SU-DHL-6 (cell line): ENCODE results near the gene ACVR1.

Experiments used
- H2AFZ ChIP-seq: fragments of 200-600 bp; sonication (generic); 2 replicates; pipeline ENCODE4 v1.6.1; 2014; ENCODE audit warnings: low read depth, mild to moderate bottlenecking, moderate library complexity, mixed read lengths, antibody characterized with exemption, low read length; ENCODE audit not compliant: severe bottlenecking
- H3F3A ChIP-seq: fragments of 200-600 bp; shearing (Covaris generic); 2 replicates; pipeline ENCODE4 v1.6.0; 2016; ENCODE audit warnings: antibody characterized with exemption, mild to moderate bottlenecking; ENCODE audit not compliant: insufficient read depth
- H3K27ac ChIP-seq: fragments of 200-600 bp; sonication (generic); 2 replicates; pipeline ENCODE4 v1.5.1; 2016; ENCODE audit warnings: low read depth, mild to moderate bottlenecking, low read length, moderate library complexity, mixed read lengths
- H3K27me3 ChIP-seq: fragments of 200-600 bp; sonication (generic), shearing (Covaris generic); 2 replicates; pipeline ENCODE4 v1.6.0; 2014; ENCODE audit warnings: mild to moderate bottlenecking, low read length
- H3K36me3 ChIP-seq: fragments of 200-600 bp; sonication (generic); 2 replicates; pipeline ENCODE4 v1.6.1; 2014; ENCODE audit warnings: mild to moderate bottlenecking, low read length, mixed read lengths
- H3K4me2 ChIP-seq: fragments of 300-600, 200-600 bp; shearing (Covaris generic), sonication (generic); 2 replicates; pipeline ENCODE4 v1.6.0; 2014; ENCODE audit warnings: low read length, low read depth, mild to moderate bottlenecking; ENCODE audit not compliant: poor library complexity, severe bottlenecking
- H3K4me3 ChIP-seq: fragments of 200-600 bp; sonication (generic); 2 replicates; pipeline ENCODE4 v1.5.1; 2014; ENCODE audit warnings: antibody characterized with exemption, low read length, mild to moderate bottlenecking, mixed read lengths; ENCODE audit not compliant: insufficient read depth, poor library complexity, severe bottlenecking
- H3K79me2 ChIP-seq: fragments of 200-600 bp; sonication (generic); 2 replicates; pipeline ENCODE4 v1.6.1; 2014; ENCODE audit warnings: mild to moderate bottlenecking, low read length, moderate library complexity; ENCODE audit not compliant: insufficient read depth
- H3K9ac ChIP-seq: fragments of 200-600 bp; sonication (generic); 2 replicates; pipeline ENCODE4 v1.7.0; 2014; ENCODE audit warnings: mild to moderate bottlenecking, low read length
- H3K9me2 ChIP-seq: fragments of 200-600 bp; sonication (generic); replicated peaks from 2 replicates; pipeline ENCODE4 v1.6.1; 2014; ENCODE audit warnings: low read length; ENCODE audit not compliant: insufficient read depth
- H3K9me3 ChIP-seq: fragments of 200-600 bp; sonication (generic); 2 replicates; pipeline ENCODE4 v1.6.1; 2014; ENCODE audit warnings: low read length, mixed read lengths; ENCODE audit not compliant: insufficient read depth
- H4K20me1 ChIP-seq: fragments of 200-600 bp; sonication (generic); 2 replicates; pipeline ENCODE4 v1.6.1; 2014; ENCODE audit warnings: low read depth, mild to moderate bottlenecking, antibody characterized with exemption, low read length, moderate library complexity, mixed read lengths
- EZH2phosphoT487 ChIP-seq: fragments of 200-600 bp; sonication (generic), shearing (Covaris generic); conservative IDR thresholded peaks from 2 replicates; pipeline ENCODE4 v1.6.1; 2018; ENCODE audit warnings: mild to moderate bottlenecking, antibody characterized with exemption, low read length, moderate library complexity, mixed read lengths
- TF ChIP-seq, protein P1 (sequence below): fragments of 200-600 bp; sonication (generic); IDR thresholded peaks from one replicate; pipeline ENCODE4 v1.5.1; 2017; ENCODE audit warnings: antibody characterized with exemption, mild to moderate bottlenecking, low read length, moderate library complexity; ENCODE audit not compliant: insufficient read depth, poor library complexity, severe bottlenecking

The ACVR1 gene

DNA sequence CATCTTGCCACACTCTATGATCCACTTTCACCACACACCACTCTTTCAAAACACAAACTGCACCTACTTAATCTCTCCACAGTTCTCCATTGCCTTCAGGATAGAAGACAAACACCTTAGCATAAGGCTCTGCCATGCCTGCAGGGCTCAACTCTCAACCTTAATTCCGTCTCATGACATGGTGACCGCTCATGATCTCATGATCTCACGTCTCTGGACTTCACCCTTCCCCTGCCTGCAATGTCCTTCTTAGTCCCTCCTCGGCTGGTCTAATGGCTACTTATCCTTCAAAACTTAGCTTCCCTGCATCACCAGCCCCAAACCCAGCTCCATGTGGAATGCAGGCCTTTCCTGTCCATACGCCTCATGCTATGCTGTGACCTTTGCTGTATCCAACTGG, 85.3 kb downstream of the ACVR1 start:
- no peaks in the 10 kb centered on the region for H3K27me3 ChIP-seq
- TF ChIP-seq, protein P1, sequence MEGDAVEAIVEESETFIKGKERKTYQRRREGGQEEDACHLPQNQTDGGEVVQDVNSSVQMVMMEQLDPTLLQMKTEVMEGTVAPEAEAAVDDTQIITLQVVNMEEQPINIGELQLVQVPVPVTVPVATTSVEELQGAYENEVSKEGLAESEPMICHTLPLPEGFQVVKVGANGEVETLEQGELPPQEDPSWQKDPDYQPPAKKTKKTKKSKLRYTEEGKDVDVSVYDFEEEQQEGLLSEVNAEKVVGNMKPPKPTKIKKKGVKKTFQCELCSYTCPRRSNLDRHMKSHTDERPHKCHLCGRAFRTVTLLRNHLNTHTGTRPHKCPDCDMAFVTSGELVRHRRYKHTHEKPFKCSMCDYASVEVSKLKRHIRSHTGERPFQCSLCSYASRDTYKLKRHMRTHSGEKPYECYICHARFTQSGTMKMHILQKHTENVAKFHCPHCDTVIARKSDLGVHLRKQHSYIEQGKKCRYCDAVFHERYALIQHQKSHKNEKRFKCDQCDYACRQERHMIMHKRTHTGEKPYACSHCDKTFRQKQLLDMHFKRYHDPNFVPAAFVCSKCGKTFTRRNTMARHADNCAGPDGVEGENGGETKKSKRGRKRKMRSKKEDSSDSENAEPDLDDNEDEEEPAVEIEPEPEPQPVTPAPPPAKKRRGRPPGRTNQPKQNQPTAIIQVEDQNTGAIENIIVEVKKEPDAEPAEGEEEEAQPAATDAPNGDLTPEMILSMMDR: no peak
- TF ChIP-seq EZH2phosphoT487: no peak
- no peaks in the 10 kb centered on the region for H3K36me3 ChIP-seq
- no peak overlapping the region for H2AFZ ChIP-seq
- H3F3A ChIP-seq: no peaks in the 10 kb centered on the region
- H3K9me2 ChIP-seq: no peaks in the 10 kb centered on the region
- H4K20me1 ChIP-seq: no peaks in the 10 kb centered on the region
- no peak overlapping the region for H3K9ac ChIP-seq
- H3K27ac ChIP-seq: no peak overlapping the region
- no peaks in the 10 kb centered on the region for H3K9me3 ChIP-seq
- no peaks in the 10 kb centered on the region for H3K79me2 ChIP-seq
- H3K4me2 ChIP-seq: no peak overlapping the region
- H3K4me3 ChIP-seq: no peak overlapping the region

DNA sequence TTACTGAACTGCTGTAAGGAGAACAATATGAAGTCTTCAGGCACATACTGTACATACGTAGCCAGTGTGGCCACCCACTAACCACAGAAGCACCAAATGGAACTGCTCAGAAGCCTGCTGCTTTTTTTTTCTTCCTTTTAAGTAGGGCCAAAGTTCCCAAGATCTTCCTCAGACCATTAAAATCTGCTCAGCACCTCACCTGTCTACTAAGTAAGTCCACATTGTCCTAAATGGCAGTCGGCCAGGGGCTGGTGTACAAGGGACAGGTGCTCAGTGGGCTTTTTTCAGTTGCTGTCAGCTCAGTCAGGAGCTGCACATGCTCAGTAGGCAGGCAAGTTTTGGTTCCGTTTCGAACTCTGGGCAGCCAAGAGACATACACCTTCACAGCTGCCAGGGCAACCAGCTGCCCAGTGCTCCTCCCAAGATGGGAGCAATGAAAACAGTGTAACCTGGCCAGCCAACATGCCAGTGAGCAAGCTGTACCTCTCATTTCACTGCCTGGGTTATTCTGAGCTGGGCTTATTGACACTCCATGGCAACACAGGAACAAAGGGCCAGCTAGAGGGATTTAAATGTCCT, 86.1 kb downstream of the ACVR1 start:
- H2AFZ ChIP-seq: no peak overlapping the region

DNA sequence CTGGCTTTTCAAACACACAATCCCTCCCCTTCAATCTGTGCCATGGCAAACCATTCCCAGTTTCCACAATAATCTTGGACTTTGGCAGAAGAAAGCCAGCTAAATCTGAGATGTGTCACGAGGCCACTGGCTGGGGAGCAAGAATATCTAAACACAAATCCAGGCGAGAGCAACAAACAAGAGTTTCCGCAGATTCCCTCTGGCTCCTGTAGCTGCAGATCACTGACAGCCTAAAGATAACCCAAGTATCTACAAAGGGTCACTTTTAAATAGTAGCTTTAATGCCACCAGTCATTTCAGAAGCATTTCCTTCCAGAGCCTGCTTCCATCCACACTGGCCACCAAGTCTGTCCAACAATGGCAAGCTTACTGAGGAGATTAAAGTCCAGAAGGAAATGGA, 86.9 kb downstream of the ACVR1 start:
- H3K9me3 ChIP-seq: no peaks in the 10 kb centered on the region
- no peaks in the 10 kb centered on the region for H3K27me3 ChIP-seq
- no peaks in the 10 kb centered on the region for H3K79me2 ChIP-seq
- H3K4me2 ChIP-seq: no peak overlapping the region
- H3F3A ChIP-seq: no peaks in the 10 kb centered on the region
- no peak overlapping the region for H3K27ac ChIP-seq
- no peak overlapping the region for H3K9ac ChIP-seq
- TF ChIP-seq EZH2phosphoT487: no peak
- TF ChIP-seq, protein P1: no peak
- no peaks in the 10 kb centered on the region for H3K36me3 ChIP-seq
- no peak overlapping the region for H2AFZ ChIP-seq
- H4K20me1 ChIP-seq: no peaks in the 10 kb centered on the region
- H3K9me2 ChIP-seq: no peaks in the 10 kb centered on the region
- H3K4me3 ChIP-seq: no peak overlapping the region

More for the DNA sequence above, 86.1 kb downstream of the ACVR1 start:
- H3K9me3 ChIP-seq: no peaks in the 10 kb centered on the region
- H3K9ac ChIP-seq: no peak overlapping the region
- H3K79me2 ChIP-seq: no peaks in the 10 kb centered on the region
- TF ChIP-seq, protein P1: no peak
- no peak for TF ChIP-seq EZH2phosphoT487
- H3F3A ChIP-seq: no peaks in the 10 kb centered on the region
- H3K36me3 ChIP-seq: no peaks in the 10 kb centered on the region
- no peaks in the 10 kb centered on the region for H3K27me3 ChIP-seq
- no peak overlapping the region for H3K4me3 ChIP-seq
- no peaks in the 10 kb centered on the region for H3K9me2 ChIP-seq
- no peak overlapping the region for H3K27ac ChIP-seq
- H3K4me2 ChIP-seq: no peak overlapping the region
- H4K20me1 ChIP-seq: no peaks in the 10 kb centered on the region
